Natural killer cell (primary cell): ENCODE results near the gene DNAL1. TPM values are rescaled to one million over a fixed set of nuclear protein-coding genes. Genes with fewer than 3 reads are reported as not detected.

Experiments
- ATAC-seq, 3 donors: fragments of 150-1000 bp in 2 of 3; fragments of 200-7000 bp in 1 of 3; cut with Tn5 transposase; 1 replicate in 1 of 3; 2 replicates in 2 of 3; pipeline ENCODE4 v1.10.0; 2021; ENCODE audit warnings: mild to moderate bottlenecking in 2 of 3, moderate library complexity in 2 of 3
- DNase-seq, 2 donors: peaks; one replicate each; pipeline versions ENCODE4 v3.0.0 to v3.0.0-alpha.2; 2013 to 2021; ENCODE audit warnings: mixed read lengths in 1 of 2
- H3K27ac ChIP-seq: one replicate; pipeline ENCODE4 v1.5.1; 2013; ENCODE audit warnings: mild to moderate bottlenecking, low read length
- H3K27me3 ChIP-seq: one replicate; pipeline ENCODE4 v1.6.1; 2013; ENCODE audit warnings: low read length; ENCODE audit not compliant: control insufficient read depth, insufficient read depth
- H3K36me3 ChIP-seq: one replicate; pipeline ENCODE4 v1.6.1; 2013; ENCODE audit warnings: low read length; ENCODE audit not compliant: control insufficient read depth, insufficient read depth
- H3K4me1 ChIP-seq: one replicate; pipeline ENCODE4 v1.6.1; 2013; ENCODE audit warnings: low read length; ENCODE audit not compliant: control insufficient read depth, insufficient read depth
- H3K4me3 ChIP-seq: one replicate; pipeline ENCODE4 v1.5.1; 2013; ENCODE audit warnings: low read length
- H3K9me3 ChIP-seq: one replicate; pipeline ENCODE4 v1.6.1; 2013; ENCODE audit warnings: low read length; ENCODE audit not compliant: control insufficient read depth, insufficient read depth
- H3K27ac Mint-ChIP-seq, 2 donors: one replicate each; pipeline ENCODE4 v1.8.0; 2022; ENCODE audit warnings: mild to moderate bottlenecking in 2 of 2, mixed read lengths in 2 of 2, moderate library complexity in 1 of 2
- H3K27me3 Mint-ChIP-seq, 2 donors: one replicate each; pipeline ENCODE4 v1.8.0; 2022; ENCODE audit warnings: low read depth in 2 of 2, mixed read lengths in 2 of 2
- H3K36me3 Mint-ChIP-seq: one replicate; pipeline ENCODE4 v1.8.0; 2022; ENCODE audit warnings: mixed read lengths
- H3K4me1 Mint-ChIP-seq, 2 donors: one replicate each; pipeline ENCODE4 v1.8.0; 2022; ENCODE audit warnings: mixed read lengths in 2 of 2
- H3K4me3 Mint-ChIP-seq: one replicate; pipeline ENCODE4 v1.8.0; 2022; ENCODE audit warnings: mild to moderate bottlenecking, moderate library complexity, mixed read lengths
- H3K9me3 Mint-ChIP-seq, 2 donors: one replicate each; pipeline ENCODE4 v1.8.0; 2022; ENCODE audit warnings: mixed read lengths in 2 of 2
- CTCF ChIP-seq: fragments of 200-600 bp; IDR thresholded peaks from one replicate; pipeline ENCODE4 v1.8.0; 2022; ENCODE audit warnings: antibody characterized with exemption
- WGBS: methylation state at CpG from one replicate; pipeline ENCODE4 v1.1.7; 2013; ENCODE audit warnings: missing lambda C conversion rate; ENCODE audit not compliant: insufficient coverage; 5-methylcytosine and 5-hydroxymethylcytosine counted together
- intact Hi-C: fragments of 100-400 bp; cut with micrococcal nuclease; formaldehyde crosslinking; loops from one replicate; pipeline ENCODE4 v1.14.2; 2022
- total RNA-seq, 4 donors: library from RNA; stranded (reverse); fragments of 120-200 nt in 1 of 4; gene quantifications; one replicate each; pipeline versions ENCODE4 v1.2.3 to v1.2.4, GENCODE V29; 2013 to 2022

The DNAL1 gene
- total RNA-seq, 3 donors from 2014 or later (not counting 1 experiment from before 2014, with no cell fraction given): 6.7 to 10.3 (median 10.1) TPM

GRCh38 chr14:73712071-73712506, 67.3 kb downstream of the DNAL1 start:
- peak overlapping the region; percentile 57 for H3K27ac ChIP-seq
- peak in 1 of 2 donors; percentile 52 for DNase-seq

GRCh38 chr14:73712540-73713180, 67.9 kb downstream of the DNAL1 start:
- 14% methylated on average over 20 of the region's 20 CpGs for WGBS
- Histone ChIP-seq H3K4me1 (peaks cover 25% of the 10 kb centered on the region), H3K27me3 (no peaks in the 10 kb centered on the region), H3K36me3 (peaks cover 16% of the 10 kb centered on the region), H3K4me3 (peak overlapping the region; percentile 74), H3K27ac (peak overlapping the region; percentile 57), H3K9me3 (no peaks in the 10 kb centered on the region)
- ATAC-seq (peak in 2 of 3 donors; percentile 6), DNase-seq (peak in 1 of 2 donors; percentile 47)
- no peak for TF ChIP-seq CTCF
- peak overlapping the region; percentile 98 for H3K4me3 Mint-ChIP-seq
- H3K4me1 Mint-ChIP-seq: peaks cover 22 to 32% of the 10 kb centered on the region in 2 donors
- peak overlapping the region; percentile 89 to 95 for H3K27ac Mint-ChIP-seq
- H3K36me3 Mint-ChIP-seq: no peaks in the 10 kb centered on the region
- H3K9me3 Mint-ChIP-seq: no peaks in the 10 kb centered on the region
- H3K27me3 Mint-ChIP-seq: no peaks in the 10 kb centered on the region
- intact Hi-C loops: no loop called here

More at GRCh38 chr14:73712071-73712506, 67.3 kb downstream of the DNAL1 start:
- TF ChIP-seq CTCF: no peak
- peaks cover 22 to 32% of the 10 kb centered on the region in 2 donors for H3K4me1 Mint-ChIP-seq
- peak in 1 of 3 donors; percentile 13 for ATAC-seq
- Histone ChIP-seq H3K9me3 (no peaks in the 10 kb centered on the region), H3K36me3 (peaks cover 10% of the 10 kb centered on the region), H3K27me3 (no peaks in the 10 kb centered on the region), H3K4me3 (peak overlapping the region; percentile 74), H3K4me1 (peaks cover 25% of the 10 kb centered on the region)
- H3K4me3 Mint-ChIP-seq: peak overlapping the region; percentile 98
- no peaks in the 10 kb centered on the region for H3K27me3 Mint-ChIP-seq
- H3K9me3 Mint-ChIP-seq: no peaks in the 10 kb centered on the region
- peak overlapping the region; percentile 89 to 95 for H3K27ac Mint-ChIP-seq
- no peaks in the 10 kb centered on the region for H3K36me3 Mint-ChIP-seq
- intact Hi-C loops: no loop called here
- WGBS: 15% methylated on average over 11 of the region's 11 CpGs

GRCh38 chr14:73713206-73713802, 68.5 kb downstream of the DNAL1 start:
- Mint-ChIP-seq H3K27me3 (no peaks in the 10 kb centered on the region), H3K4me1 (peaks cover 22 to 32% of the 10 kb centered on the region in 2 donors), H3K9me3 (no peaks in the 10 kb centered on the region), H3K4me3 (peak overlapping the region; percentile 98), H3K36me3 (no peaks in the 10 kb centered on the region), H3K27ac (peak overlapping the region; percentile 89 to 95)
- Histone ChIP-seq H3K4me3 (peak overlapping the region; percentile 74), H3K4me1 (peaks cover 25% of the 10 kb centered on the region), H3K27ac (peak overlapping the region; percentile 57), H3K9me3 (no peaks in the 10 kb centered on the region), H3K36me3 (peaks cover 21% of the 10 kb centered on the region), H3K27me3 (no peaks in the 10 kb centered on the region)
- intact Hi-C loops: no loop called here
- no peak for TF ChIP-seq CTCF
- 5% methylated on average over 21 of the region's 21 CpGs for WGBS
- DNase-seq: no peak
- no peak for ATAC-seq
